ENCODE data around the gene BSN.

The BSN gene

GRCh38 chr3:49648354-49649019 is 94.2 kb downstream of the BSN start:
- CTCF ChIA-PET: interaction anchor here (1.1 to 3.5 kb wide), 2 partner anchors 23 to 108 kb away, joined by 3 to 13 read pairs; no protein-coding TSS in a partner anchor

GRCh38 chr3:49649576-49649975 is 95.3 kb downstream of the BSN start:
- DNase-seq (ENCODE audit: low read depth, low spot score): no peak
- CTCF ChIA-PET: no interaction called here
- POLR2A ChIA-PET: no interaction called here
- no peak overlapping the region for H3K4me3 ChIP-seq (ENCODE audit: low read depth, low read length)
- TF ChIP-seq CTCF (IDR thresholded peaks at IDR 0.05; ENCODE audit: insufficient read depth, low read length, missing control alignments): no peak

More at GRCh38 chr3:49648354-49649019, 94.2 kb downstream of the BSN start:
- H3K4me3 ChIP-seq (ENCODE audit: low read depth, low read length): no peak overlapping the region
- POLR2A ChIA-PET: no interaction called here
- TF ChIP-seq CTCF (IDR thresholded peaks at IDR 0.05; ENCODE audit: insufficient read depth, low read length, missing control alignments): no peak
- DNase-seq (ENCODE audit: low read depth, low spot score): no peak

DNA sequence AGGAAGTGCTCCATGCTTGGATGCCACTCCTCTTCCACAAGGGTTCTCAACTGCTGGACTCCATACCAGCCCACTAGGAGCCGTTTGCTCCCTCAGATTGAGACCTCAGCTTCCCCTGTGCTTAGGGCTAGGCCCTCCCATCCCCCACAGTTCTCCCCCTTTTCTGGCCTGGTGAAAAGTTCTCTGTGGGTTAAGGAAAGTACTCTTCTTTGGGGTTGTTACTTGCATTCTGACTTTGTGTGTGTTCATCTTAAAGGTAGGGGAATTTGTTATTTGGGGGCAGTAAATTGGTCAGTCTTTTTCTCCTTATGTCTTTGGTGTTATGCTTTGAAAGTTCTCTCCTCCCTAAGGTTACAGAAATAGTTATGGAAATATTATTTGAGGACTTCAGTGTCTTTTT is 95.9 kb downstream of the BSN start:
- H3K4me3 ChIP-seq (ENCODE audit: low read depth, low read length): no peak overlapping the region
- no peak for DNase-seq (ENCODE audit: low read depth, low spot score)
- no peak for TF ChIP-seq CTCF (IDR thresholded peaks at IDR 0.05; ENCODE audit: insufficient read depth, low read length, missing control alignments)
- ChIA-PET POLR2A (no interaction called here), CTCF (no interaction called here)

- CTCF ChIA-PET: no interaction called here
- H3K4me3 ChIP-seq (ENCODE audit: low read depth, low read length): no peak overlapping the region
- DNase-seq (ENCODE audit: low read depth, low spot score): no peak
- TF ChIP-seq CTCF (IDR thresholded peaks at IDR 0.05; ENCODE audit: insufficient read depth, low read length, missing control alignments): no peak
- POLR2A ChIA-PET: no interaction called here
Measured at GRCh38 chr3:49650637-49651036, 96.4 kb downstream of the BSN start.

DNA sequence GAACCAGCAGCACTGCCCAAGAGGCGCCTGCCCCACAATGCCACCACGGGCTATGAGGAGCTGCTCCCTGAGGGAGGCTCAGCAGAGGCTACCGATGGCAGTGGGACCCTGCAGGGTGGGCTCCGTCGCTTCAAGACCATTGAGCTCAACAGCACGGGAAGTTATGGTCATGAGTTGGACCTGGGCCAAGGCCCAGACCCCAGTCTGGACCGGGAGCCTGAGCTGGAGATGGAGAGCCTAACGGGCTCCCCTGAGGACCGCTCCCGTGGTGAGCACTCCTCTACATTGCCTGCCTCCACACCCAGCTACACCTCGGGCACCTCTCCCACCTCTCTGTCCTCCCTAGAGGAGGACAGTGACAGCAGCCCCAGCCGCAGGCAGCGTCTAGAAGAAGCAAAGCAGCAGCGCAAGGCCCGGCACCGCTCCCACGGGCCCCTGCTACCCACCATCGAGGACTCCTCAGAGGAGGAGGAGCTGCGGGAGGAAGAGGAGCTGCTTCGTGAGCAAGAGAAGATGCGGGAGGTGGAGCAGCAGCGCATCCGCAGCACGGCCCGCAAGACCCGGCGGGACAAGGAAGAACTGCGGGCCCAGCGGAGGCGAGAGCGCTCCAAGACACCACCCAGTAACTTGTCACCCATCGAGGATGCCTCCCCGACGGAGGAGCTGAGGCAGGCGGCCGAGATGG is 98.1 kb downstream of the BSN start:
- ChIA-PET POLR2A (no interaction called here), CTCF (interaction anchor here (1.6 kb wide), 1 partner anchor 19 kb away, joined by 9 read pairs; no protein-coding TSS in a partner anchor)
- no peak for TF ChIP-seq CTCF (IDR thresholded peaks at IDR 0.05; ENCODE audit: insufficient read depth, low read length, missing control alignments)
- DNase-seq (ENCODE audit: low read depth, low spot score): no peak
- no peak overlapping the region for H3K4me3 ChIP-seq (ENCODE audit: low read depth, low read length)

- no peak overlapping the region for H3K4me3 ChIP-seq (ENCODE audit: low read depth, low read length)
- ChIA-PET CTCF (interaction anchor here (1.6 kb wide), 1 partner anchor 18 kb away, joined by 9 read pairs; no protein-coding TSS in a partner anchor), POLR2A (no interaction called here)
- TF ChIP-seq CTCF (IDR thresholded peaks at IDR 0.05; ENCODE audit: insufficient read depth, low read length, missing control alignments): no peak
- DNase-seq (ENCODE audit: low read depth, low spot score): no peak
Measured at GRCh38 chr3:49652903-49653415, 98.7 kb downstream of the BSN start.

Data from AG04449 (cell line).